Measurements from ENCODE around the gene BHMT2.

GRCh38 chr5:79075646-79076426 is 6.3 kb downstream of the BHMT2 start:
- TF ChIP-seq GATA2 (IDR thresholded peaks at IDR 0.05; ENCODE audit: low read depth, low read length) (no peak), GATA3 (IDR thresholded peaks at IDR 0.05; ENCODE audit: low read depth, low read length) (no peak)

Measured in SH-SY5Y (cell line).